SKM-1 (cell line): Measurements from ENCODE around the gene TRIM8.
"Not testable (repeated sequence)": the region's sequence is repeated elsewhere in the genome, so short reads cannot be mapped to it uniquely, and the experiment has no call there.

Experiments
- DNase-seq: peaks from one replicate; lab custom pipeline; 2025; ENCODE audit not compliant: unreplicated experiment; lab: John Stamatoyannopoulos, UW

TRIM8 gene

DNA sequence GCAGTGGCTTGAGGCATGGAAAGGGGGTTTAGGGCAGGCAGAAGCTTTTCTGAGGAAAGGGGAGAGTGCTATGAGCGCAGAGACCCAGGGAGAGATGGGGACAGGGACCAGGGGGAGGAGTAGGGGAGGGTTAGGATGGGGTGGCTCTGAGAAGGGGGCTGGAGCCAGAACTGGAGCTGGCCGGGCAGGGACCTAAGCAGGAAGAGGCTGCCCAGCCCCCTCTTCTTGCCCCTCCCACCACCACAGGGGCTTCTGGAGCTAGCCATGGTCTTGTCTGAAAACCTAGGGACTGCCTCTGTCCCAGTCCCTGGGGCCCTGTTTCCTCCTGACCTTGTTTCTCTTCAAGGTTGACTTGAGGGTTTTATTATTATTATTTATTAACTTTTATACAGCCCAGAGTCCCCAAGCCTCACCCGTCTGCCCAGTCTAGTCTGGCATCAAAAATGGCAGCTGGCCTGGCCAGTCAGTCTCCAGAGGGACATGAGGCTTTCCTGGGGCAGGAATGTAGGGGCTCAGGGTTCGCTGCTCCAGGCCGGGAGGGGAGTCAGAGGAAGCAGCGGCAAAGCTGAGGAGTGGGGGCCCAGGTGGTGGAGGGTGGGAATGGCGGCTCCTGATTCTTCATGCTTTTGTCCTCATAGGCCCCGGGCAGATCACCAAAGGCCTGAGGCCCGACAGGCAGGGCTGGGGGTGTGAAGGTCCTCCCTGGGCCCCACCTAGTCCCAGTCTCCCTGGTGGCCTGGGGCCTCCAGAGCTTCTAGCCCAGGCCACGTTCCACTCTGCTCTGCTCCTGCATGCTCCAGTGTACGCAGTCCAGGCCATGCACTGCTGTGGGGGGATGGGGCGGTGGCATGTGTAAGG lies 5.7 kb downstream of the TRIM8 start:
- no peak for DNase-seq

DNA sequence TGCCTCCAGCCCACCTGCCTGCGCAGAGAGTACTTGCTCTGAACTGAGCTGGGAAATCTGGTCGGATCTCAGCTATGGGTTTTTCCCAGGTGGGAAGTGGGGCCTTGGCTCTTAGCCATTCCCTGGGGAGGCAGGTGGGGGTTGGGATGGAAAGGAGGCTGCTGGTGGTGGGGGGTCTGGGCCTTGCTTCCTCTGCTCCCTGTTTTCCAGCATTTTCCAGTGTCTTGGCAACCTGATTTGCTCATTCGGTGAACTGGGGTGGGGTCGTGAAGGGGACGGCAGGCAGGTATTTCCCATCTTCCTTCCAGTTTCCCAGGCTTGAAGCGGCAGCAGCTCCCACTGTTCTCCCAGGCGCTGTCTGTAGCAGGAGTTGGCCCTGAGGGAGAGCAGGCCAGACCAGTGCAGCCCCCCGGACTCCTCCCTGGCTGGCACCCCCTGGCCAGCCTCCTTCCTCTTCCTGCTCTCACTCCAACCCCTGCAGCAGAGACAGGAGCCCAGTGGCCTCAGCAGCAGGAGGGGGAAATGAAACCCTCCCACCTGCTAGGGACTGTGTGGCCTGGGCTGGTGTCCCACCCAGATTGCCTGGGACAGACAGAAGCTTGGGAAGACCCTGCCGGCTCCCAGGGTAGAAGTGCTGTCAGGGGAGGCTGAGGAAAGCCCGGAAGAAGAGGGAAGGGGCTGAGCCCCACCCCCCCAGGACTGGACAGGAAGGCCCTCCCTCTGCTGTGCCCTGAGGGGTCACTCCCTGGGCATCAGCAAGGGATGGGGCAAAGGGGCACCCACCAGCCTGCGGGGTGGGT lies 6.6 kb downstream of the TRIM8 start:
- DNase-seq = no peak

DNA sequence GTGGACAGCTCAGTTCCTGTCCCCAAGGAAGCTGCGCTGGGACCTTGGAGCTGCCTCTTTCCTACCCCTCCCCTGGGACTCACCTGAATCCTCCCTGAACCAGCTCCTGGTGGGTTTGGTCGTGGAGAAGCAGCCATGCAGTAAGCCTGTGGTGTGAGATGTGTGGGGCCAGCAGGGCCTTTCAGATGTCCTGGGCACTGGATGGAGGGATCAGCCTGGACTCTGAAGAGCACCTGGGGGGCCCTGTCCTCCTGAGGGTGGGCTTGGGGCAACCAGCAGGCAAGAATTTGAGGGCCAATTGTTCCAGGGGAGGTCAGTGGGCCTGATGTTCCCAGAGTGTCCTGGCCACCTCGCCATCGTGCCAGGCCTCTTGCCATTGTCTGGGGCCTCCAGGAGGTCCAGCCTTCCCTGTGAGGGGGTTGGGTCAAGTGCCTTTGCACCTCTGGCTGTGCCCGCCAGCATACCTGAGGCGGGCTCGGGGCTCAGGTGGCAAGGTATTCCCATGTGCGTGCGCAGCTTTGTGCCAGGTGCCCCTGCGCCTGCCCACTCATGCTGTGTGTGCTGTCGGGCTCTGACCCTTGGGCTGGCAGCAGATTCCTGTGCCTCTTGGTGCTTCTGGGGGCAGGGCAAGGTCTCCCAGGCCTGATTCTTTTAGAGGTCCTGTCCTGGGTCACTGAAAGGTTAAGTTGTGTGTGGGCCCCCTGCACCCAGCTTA lies 7.3 kb downstream of the TRIM8 start:
- no peak for DNase-seq

DNA sequence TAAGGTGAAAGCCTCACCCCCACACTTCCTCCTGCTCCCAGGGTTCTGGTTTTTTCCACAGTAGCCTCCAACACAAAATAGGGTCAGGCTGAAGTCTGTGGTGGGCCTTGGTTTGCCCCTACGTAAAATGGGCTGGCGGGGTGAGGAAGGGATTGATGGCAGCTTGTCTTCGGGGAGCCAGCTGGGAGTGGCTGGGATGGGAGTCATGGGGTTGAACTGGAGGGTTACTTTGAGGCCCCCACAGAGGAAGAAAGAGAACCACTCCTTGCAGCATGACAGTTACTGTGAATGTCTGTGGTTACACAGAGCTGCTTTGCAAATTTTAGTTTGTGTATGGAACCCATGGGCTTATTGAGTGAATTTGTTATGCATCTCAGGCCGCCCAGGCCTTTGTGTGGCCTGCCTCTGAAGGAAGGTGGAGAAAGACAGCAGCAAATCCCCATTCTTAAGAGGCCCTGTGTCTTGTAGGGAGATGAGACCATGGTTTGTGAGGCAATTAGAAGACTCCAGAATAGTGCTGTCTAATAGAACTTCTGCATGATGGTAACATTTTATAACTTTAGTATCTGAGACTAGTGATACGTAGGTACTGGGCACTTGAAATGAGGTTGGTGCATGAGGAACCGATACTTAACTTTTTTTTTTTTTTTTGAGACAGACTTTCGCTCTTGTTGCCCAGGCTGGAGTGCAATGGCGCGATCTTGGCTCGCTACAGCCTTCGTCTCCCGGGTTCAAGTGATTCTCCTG lies 8.1 kb downstream of the TRIM8 start:
- DNase-seq = no peak

DNA sequence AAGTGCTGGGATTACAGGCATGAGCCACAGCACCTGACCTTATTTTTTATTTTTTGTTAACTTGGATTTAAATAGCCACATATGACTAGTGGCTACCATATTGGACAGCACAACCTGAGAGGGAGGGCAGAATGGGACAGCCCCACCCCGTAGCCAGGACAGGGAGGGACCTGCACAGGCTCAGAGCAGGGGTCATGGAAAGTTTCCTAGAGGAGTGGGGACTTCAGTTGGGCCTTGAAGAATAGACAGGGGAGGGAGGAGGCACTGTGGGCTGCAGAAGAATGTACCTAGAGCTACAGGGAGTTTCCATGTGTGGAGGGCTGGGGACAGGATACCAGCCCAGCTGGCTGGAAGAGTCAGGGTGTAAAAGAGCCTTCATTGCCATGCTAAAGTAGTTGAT lies 8.8 kb downstream of the TRIM8 start:
- no peak for DNase-seq

DNA sequence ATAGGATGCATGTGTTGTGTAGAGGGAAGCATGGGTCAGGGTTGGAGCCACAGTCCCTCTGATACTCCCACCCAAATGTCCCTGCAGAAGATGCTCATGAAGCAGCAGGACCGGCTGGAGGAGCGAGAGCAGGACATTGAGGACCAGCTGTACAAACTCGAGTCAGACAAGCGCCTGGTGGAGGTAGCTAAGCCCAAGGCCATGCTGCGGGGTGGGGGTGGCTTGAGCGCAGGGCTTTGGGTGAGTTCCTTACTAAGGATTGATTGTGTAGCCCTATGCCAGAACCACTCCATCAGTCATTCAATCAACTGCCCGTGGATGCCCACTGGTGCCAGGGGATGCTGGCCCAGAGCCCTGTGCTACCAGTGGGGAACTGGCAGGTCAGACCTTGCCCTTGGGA lies 10.3 kb downstream of the TRIM8 start:
- no peak for DNase-seq

DNA sequence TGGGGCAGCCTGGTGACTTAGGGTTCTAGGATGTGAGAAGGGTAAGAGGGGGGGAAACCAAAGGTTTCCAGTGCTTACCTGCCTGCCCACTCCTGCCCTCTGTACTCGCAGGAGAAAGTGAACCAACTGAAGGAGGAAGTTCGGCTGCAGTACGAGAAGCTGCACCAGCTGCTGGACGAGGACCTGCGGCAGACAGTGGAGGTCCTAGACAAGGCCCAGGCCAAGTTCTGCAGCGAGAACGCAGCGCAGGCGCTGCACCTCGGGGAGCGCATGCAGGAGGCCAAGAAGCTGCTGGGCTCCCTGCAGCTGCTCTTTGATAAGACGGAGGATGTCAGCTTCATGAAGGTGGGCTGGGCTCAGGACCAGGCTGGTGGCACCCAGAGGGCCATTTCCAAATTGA lies 10.7 kb downstream of the TRIM8 start:
- DNase-seq = no peak

DNA sequence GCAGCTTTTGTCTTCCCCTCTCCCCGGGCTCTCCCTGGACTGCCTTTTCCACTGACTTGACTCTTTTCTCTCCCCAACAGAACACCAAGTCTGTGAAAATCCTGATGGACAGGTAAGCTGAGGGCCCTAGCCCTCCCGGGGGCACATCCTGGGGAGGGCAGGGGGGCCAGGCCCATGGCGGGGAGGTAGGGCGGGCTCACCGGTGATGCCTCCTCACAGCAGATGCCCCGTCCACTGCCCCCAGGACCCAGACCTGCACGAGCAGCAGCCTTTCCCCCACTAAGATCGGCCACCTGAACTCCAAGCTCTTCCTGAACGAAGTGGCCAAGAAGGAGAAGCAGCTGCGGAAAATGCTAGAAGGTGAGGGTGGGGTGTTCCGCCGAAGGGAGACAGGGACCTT lies 11.7 kb downstream of the TRIM8 start:
- DNase-seq = no peak

DNA sequence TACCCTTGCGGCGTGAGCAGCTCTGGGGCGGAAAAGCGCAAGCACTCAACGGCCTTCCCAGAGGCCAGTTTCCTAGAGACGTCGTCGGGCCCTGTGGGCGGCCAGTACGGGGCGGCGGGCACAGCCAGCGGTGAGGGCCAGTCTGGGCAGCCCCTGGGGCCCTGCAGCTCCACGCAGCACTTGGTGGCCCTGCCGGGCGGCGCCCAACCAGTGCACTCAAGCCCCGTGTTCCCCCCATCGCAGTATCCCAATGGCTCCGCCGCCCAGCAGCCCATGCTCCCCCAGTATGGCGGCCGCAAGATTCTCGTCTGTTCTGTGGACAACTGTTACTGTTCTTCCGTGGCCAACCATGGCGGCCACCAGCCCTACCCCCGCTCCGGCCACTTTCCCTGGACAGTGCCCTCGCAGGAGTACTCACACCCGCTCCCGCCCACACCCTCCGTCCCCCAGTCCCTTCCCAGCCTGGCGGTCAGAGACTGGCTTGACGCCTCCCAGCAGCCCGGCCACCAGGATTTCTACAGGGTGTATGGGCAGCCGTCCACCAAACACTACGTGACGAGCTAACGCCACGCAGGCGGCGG lies 12.6 kb downstream of the TRIM8 start:
- DNase-seq = no peak

DNA sequence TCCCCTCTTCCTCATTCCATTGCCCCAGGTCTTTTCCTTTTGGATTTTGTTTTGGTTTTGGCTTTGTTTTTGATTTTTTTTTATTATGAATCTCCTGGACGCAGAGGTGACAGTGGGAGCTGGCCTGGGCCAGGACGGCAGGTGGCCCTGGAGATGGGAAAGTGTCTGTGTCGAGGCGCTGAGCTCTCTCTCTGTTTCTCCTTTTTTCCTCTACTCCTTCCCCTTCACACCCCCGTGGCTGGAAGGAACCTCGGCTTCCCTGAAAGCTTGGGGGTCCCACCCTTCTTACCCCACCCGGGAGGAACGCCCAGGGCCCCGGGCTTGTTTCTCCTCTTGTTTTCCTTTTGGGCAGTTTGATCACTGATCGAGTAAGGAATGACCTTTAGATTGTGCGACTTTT lies 13.2 kb downstream of the TRIM8 start:
- DNase-seq = no peak

DNA sequence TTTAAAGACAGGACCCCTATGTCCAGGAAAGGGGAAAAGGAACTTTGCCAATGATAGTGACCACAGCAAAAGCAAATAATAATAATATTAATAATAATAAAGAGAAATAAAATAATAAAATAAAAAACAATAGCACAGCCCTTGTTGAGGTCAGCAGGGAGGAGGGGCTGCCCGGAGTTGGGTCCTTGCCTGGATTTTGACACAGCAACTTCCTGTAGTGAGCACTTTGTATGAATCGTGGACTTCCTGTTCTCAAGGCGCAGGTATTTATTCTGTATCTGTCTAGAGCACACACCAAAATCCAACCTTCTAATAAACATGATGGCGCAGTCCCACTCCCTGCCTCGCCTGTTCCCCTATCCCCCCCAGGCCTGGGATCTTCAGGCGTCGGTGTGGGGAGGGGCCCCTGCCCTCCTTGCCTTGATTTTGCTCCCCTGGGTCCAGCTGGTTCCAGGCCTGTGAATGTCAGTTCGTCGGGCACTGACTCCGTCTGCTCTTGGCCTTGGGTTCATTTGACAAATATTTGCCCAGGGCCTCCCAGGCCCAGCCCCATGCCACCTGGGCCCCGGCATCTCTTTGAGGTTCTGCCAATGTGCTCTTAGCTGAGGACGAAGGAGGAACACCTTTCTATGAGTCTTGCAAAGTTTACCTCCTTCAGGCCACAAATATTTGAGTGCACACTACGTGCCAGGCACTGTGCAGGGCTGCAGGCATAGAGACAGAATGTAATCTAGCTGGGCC lies 13.9 kb downstream of the TRIM8 start:
- no peak for DNase-seq

DNA sequence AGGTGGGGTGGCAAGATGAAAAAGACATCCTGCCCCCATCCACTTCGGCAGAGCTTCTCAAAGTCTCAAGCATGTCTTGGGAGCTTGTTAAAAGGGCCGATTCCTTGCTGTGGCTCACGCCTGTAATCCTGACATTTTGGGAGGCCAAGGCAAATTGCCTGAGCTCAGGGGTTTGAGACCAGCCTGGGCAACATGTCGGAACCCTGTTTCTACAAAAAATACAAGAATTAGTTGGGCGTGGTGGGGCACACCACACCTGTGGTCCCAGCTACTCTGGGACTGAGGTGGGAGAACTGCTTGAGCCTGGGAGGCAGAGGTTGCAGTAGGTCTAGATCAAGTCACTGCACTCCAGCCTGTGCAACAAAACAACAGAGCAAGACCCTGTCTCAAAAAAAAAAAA lies 14.5 kb downstream of the TRIM8 start:
- DNase-seq = no peak

DNA sequence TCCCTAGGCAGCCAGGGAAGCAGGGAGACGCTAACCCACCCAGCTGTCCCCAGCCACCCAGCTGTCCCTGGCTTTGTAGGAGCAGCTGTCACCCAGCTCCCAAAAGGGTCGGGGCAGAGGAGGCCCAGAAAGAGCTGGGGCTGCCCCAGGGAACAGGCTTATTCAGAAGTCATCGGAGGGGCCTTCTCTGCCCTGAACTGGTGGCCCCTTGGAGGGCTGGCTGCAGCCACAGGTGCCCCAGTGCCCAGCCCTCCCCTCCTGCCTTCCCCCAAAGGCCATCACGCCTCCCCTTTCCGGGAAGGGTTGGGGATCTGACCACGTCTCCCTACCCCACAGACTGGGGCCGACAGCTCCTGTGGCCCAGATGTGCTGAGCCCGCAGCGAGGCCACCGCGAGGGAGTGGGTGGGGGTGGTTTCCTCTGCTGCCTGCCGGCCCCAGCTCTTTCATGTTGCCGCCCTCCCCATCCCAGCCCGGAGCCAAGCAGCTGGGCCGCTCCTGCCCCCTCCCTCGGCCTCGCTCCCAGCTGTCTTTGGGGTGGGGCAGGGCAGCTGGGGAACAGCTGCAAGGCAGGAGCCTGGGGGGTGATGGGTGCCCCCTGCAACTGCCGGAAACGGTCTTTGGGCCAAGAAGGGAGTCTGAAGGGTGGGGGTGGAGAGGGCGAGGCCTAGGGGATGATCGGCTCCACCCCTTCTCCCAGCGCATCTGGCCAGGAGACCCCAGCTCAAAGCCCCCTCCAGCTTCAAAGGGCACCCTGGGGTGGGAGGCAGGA lies 16.8 kb downstream of the TRIM8 start:
- no peak for DNase-seq

DNA sequence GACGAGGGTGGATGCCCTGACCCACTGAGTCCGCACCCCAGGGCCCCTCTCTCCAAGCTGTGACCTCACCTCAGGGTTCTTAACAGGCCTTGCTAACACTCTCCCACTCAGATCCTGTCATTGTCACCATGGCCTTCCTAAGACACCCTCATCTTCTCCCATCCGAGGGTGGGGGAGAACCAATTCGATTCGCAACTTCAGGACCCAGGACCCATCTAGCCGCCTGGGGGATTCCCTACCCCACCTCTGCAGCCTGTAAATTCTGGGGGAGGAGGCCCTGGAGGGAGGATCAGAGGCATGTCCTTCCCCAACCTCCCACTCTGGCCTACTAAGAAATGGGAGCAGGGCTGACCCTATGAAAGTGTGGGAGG lies 17.4 kb downstream of the TRIM8 start:
- DNase-seq = no peak

DNA sequence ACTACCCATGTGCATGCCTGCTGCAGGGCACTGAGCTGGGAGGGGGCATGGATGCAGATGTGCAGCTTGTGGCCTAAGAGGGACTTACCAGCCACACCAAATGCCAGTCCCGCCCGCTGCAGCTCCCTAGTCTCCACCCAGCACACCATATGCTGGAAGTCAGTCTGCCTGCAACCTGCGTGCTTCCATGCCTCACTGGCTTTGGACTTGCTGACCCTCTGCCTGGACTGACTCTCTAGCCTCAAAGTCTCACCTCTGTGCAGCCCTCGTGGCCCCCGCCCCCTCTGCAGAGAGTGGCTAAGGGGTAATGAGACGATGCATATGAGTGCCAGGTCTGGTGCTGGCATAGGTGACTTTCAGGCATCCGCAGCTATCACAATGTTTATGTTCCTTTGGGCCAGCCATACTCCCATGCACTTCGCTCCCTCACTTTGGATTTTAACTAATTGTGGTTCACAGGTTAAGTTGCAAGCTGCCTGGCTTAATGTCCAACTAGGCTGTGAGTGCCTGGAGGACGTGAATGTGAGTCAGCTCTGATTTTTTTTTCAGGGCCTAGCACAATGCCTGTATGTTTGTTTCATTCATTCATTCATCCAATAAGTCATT lies 21.7 kb downstream of the TRIM8 start:
- no peak for DNase-seq

DNA sequence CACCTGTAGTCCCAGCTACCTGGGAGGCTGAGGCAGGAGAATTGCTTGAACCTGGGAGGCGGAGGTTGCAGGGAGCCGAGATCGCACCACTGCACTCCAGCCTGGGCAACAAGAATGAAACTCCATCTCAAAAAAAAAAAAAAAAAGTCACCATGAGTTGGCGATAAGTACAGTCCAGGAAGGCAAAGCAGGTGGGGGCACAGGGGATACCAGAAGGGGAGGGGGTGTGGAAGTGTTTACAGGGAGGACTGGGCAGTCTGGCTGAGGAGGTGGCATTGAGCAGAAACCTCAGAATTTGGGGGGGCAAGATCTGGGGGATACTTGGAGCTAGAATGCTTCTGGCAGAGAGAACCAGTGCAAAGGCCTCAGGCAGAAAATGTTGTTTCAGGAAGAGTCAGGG lies 23.1 kb downstream of the TRIM8 start:
- DNase-seq = not testable (repeated sequence)

DNA sequence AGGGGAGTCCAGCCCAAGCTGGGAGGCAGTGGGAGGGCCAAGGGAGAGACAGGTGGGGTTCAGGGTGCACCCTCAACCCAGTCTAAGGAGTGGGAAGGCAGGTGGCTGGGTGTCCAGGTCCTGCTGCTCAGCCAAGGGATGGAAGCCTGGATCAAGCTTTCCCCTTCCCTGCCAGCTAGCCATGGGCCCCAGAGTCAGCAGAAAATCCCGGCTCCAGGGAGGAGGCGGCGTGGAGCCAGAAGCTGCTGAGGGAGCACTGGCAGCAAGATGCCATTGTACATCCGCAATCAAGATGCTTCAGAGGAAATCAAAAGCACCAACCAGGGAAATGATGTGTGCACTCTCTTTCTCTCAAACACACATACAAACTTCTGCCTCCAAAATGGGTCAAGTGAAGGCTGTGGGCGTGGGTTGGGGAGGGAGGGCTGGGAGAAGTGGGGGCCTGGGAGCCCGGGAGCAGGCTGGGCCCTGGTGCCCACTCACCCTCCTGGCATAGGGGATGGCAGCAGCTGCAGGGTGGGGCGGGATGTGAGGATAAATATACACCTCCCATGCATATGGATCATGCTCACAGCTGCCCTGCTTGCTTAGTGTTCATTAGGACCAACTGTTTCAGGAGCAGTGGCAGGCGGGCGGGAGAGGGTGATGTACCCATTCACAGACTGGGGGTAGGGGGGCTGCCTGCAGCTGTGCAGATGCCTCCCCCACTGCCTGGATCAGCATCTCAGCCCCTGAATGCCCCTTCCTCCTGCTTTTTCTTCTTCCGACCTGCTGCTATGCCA lies 24.2 kb downstream of the TRIM8 start:
- no peak for DNase-seq
